GM13977 (cell line): ENCODE data around the gene TP53.

ENCODE experiments used
- DNase-seq: peaks from one replicate; pipeline ENCODE4 v3.0.0; 2012; ENCODE audit warnings: low spot score
- CTCF ChIP-seq: IDR thresholded peaks from 2 replicates; pipeline ENCODE4 v1.5.1; 2012; ENCODE audit warnings: mild to moderate bottlenecking, control low read depth; ENCODE audit not compliant: insufficient read depth; ENCODE audit errors: extremely low read depth, missing control alignments
- in situ Hi-C: fragments of 300-500 bp; cut with MboI; formaldehyde crosslinking; loops from one replicate; pipeline ENCODE4 v1.12.0; 2022; ENCODE audit warnings: low sequenced_read_pairs, low pct_unique_long_range_greater_than_20kb, mixed read lengths, inconsistent platforms; ENCODE audit not compliant: unreplicated experiment

The TP53 gene

GRCh38 chr17:7702776-7703175 lies 15.5 kb upstream of the TP53 start:
- TF ChIP-seq CTCF = no peak
- in situ Hi-C loops = no loop called here
- DNase-seq = no peak

GRCh38 chr17:7701681-7702080 lies 14.4 kb upstream of the TP53 start:
- no peak for TF ChIP-seq CTCF
- in situ Hi-C loops = no loop called here
- no peak for DNase-seq

- DNase-seq = no peak
- in situ Hi-C loops = no loop called here
- no peak for TF ChIP-seq CTCF
Observed at GRCh38 chr17:7700510-7700909, 13.2 kb upstream of the TP53 start.

- no peak for TF ChIP-seq CTCF
- in situ Hi-C loops = no loop called here
- DNase-seq = no peak
Observed at GRCh38 chr17:7697828-7698588, 10.7 kb upstream of the TP53 start.

GRCh38 chr17:7695586-7695985 lies 8.3 kb upstream of the TP53 start:
- in situ Hi-C loops = no loop called here
- TF ChIP-seq CTCF = no peak
- no peak for DNase-seq

DNA sequence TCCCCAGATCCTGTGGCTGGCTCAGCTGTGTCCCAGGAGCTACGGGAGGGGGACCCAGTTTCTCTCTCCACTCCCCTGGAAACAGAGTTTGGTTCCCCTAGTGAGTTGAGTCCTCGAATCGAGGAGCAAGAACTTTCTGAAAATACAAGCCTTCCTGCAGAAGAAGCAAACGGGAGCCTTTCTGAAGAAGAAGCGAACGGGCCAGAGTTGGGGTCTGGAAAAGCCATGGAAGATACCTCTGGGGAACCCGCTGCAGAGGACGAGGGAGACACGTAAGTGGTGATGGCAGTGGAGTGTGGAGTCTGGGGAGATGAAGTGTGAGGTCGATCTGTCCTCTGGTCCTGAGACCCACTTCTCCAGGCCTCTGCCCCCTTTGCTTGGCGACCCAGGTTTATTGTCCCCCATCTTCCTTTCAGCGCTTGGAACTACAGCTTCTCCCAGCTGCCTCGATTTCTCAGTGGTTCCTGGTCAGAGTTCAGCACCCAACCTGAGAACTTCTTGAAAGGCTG lies 1.6 kb upstream of the TP53 start:
- TF ChIP-seq CTCF = no peak
- no peak for DNase-seq
- in situ Hi-C loops = no loop called here
